NCI-H2227 treated with DMSO at 0.1 percent for 48 hours (cell line): Measurements from ENCODE around the gene PGS1.
"Not testable (repeated sequence)": the region's sequence is repeated elsewhere in the genome, so short reads cannot be mapped to it uniquely, and the experiment has no call there.

Experiments
- DNase-seq: peaks from one replicate; lab custom pipeline; 2025; lab: John Stamatoyannopoulos, UW

Gene PGS1

GRCh38 chr17:78448356-78448993 is 70.0 kb downstream of the PGS1 start:
- DNase-seq = no peak

GRCh38 chr17:78449983-78450595 is 71.6 kb downstream of the PGS1 start:
- DNase-seq = no peak

DNA sequence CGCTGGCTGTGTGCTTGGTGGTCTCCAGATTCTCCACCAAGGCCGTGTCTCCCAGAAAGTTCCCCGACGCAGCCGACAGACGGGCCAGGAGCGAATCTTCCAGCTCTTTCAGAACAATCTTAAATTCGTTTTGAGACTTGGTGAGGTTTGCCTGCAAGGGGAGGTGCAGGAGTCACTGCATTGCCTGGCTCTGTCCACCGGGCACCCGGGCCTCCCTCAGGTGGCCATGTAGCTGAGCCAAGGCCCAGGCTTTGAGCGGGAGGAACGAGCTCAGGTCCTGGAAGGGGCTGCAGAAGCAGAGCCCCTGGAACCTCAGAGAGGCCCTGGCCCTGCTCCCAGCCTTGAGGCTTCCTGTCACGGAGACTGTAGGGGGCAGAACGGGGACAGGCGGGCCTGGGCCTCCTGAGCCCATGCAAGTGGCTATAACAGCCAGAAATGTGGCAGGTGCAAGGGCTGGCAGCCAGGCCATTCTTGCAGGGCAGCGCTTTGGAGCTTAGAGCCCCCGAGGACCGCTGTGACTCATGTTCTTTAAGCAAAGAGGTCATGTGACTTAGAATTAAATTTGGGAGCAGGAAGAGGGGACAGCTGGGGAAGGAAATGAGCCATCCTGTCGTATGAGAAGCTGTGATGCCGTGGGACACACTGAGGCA is 72.4 kb downstream of the PGS1 start:
- DNase-seq = no peak

DNA sequence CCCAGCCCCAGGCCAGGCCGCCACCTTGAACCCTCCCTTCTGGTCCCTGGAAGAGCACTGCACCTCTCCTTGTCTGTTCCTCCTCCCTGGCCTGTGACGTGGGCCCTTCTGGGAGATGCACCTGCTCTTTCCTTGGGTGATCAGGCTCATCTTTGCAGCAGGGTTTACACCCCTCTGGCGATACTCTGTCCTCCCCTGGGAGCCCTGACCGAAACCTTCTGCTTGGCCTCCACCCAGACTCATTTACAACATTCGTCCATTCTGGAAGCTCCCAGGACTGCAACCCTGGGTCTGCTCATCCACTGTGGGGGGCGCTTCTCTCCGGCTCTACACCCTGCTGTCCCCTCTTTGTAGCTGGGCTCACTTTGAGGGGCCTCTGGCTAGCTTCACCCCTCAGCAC is 73.3 kb downstream of the PGS1 start:
- DNase-seq = no peak

- DNase-seq = no peak
Measured at GRCh38 chr17:78454346-78454745, 75.9 kb downstream of the PGS1 start.

DNA sequence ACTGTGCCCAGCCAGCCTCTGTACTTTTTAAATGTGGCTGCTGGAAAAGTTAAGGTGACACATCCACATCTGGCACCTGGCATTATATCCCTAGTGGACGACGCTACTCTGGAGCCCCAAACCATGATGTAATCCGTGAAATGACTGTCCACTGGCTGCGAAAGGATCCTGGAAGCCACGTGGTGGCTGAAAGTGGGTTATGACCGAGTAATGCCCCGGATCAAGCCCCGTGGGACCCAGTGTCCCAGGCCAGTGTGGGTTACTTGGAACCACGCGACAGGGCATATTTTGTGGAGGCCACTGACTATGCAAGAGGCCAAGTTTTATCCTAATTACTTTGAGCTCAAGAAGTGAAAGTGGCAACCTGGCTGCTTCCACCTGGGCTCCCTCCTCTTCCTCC is 79.6 kb downstream of the PGS1 start:
- no peak for DNase-seq

DNA sequence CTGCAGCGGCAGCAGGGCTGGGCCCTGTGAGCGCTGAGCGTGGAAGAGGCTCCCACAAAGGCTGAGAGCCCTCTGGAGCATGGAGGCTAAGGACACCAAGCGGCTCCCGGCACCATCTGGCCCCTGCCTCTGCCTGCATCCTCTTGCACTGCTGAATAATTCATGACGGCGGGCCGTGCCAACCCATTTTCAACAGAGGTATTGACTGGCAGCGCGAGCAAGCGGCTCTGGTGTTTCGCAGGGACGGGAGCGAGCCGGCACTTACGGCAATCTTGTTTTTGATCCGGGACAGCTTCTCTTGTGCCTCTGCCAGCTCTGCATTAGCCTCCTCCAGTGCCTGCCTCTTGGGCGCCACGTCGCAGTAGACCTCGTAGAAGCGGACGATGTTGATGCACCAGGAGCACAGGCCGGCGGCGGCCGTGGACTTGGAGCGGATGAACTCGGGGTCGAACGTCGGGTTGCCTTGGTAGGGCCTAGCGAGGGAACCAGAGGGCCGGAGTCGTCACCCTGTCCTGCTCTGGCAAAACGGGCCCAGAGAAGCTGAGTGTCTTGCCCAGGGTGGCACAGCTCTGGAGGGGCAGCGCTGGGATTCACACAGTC is 80.4 kb downstream of the PGS1 start:
- no peak for DNase-seq

GRCh38 chr17:78459696-78460095 is 81.2 kb downstream of the PGS1 start:
- DNase-seq = no peak

- DNase-seq = no peak
Measured at GRCh38 chr17:78460176-78460675, 81.8 kb downstream of the PGS1 start.

DNA sequence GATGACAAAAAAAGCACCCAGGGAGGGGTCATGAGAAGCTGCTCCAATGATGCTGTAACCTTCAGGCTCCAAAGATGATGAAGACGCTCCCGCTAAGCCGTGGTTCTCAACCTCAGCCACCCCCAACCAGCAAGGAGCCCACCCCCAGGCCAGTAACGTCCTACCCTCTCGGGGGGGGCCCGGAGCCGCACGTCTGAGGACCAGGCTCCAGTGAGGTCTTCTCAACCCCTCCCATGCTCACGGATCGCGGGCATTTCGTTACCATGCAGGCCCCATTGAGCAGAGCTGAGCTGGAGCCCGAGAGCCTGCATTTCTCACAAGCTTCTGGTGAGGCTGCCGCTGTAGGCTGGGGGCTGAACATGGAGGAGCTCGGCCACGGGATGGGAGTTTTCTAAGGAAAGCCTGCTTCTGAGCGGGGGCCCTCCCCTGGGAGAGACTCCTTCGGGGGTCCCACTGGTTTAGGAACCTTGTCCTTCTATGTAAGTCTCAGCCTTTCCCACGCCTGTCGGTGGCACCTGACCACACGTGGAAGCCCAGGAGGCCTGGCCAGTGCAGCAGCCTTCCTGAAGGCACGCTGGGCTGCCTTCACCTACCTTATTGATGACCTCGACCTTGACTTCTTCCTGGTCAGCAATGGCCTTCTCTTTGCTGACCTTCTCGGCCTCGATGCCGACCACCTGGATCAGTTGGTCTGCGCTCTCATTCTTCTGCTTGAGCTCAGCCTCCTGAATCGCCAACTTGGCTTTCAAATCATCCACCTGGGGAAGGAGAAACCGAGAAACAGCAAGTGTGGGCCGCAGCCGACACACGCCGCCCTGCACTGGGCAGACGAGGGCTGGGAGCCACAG is 82.7 kb downstream of the PGS1 start:
- no peak for DNase-seq

- no peak for DNase-seq
Measured at GRCh38 chr17:78461799-78462053, 83.3 kb downstream of the PGS1 start.

- no peak for DNase-seq
Measured at GRCh38 chr17:78462148-78462547, 83.7 kb downstream of the PGS1 start.

- not testable (repeated sequence) for DNase-seq
Measured at GRCh38 chr17:78466109-78466785, 87.8 kb downstream of the PGS1 start.

DNA sequence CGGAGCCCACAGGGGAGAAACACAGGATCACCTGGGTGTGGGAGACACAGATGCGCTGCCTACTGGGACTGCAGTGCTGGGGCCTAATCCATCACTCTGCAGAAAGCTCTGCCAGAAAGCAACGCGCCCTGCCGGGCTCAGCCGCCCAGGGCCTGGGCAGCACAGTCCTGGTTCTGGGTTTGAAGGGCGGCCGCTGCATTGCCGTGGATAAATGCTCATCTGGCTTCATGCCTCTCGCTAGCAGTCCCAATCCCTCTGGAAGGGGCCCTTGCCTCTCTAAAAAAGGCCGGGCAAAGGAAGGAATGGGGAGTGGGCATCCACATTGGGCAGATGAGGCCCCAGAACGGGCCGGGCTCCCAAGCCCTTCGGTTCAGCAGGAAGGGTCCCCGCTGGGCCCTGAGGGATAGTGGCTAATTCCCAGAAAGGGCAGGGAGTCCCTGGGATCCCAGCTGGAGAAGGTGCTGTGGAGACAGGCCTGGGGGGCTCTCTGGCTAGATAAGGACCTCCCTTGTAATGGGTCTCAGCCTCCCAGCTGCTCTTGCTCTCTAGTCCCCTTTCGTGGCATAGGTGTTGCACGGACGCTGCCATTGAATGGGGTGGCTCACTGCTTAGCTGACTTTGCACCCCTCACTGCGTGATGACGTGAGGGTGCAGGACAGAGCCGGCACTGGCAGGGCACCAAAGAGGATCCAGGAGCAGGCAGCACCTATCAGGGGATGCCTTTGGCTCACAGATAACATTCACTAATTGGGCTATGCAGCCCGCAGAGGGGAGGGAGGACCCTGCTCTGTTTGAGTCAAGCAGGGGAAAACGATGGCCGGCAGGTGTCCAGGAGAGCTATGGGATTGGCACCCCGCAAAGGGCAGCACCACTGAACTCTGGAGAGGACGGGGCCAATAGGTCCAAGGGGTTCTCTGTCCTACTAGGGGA is 88.6 kb downstream of the PGS1 start:
- DNase-seq = no peak

DNA sequence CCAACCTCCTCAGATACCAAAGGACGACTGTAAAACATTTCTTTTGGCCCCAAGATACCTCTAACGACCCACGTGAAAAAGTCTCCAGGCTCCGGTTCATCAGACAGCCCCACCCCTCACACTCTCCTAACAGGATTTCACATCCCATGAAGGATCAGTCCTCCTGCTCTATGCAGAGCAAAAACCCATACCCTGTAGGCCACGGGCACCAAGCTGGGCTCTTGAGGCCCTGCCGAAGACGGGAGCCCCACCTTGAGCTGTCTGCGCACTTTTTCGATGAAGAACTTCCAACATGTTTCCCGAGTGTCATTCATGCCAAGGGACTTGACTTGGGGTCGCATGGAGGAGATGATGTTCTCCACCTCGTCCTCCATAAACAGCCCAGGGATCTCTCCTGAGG is 89.9 kb downstream of the PGS1 start:
- DNase-seq = no peak

GRCh38 chr17:78469443-78469842 is 91.0 kb downstream of the PGS1 start:
- DNase-seq = no peak

DNA sequence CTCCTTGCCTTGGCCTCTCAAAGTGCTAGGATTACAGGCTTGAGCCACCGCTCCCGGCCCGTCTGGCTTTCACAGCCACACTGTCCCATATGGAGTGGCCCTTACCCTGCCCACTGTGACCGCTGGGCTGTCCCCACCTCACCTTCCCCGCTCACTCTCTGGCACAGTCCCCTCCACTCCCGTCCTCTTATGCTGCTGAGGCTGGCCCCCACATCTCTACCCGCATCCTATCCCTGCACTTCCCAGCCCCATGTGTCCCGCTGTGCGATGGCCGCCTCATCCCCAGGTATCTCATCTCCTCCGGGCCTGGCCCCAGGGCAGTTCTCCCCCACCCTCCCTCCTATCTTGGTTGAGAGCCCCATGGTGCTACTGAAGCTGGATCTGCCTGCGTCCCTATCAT is 93.2 kb downstream of the PGS1 start:
- DNase-seq = no peak

DNA sequence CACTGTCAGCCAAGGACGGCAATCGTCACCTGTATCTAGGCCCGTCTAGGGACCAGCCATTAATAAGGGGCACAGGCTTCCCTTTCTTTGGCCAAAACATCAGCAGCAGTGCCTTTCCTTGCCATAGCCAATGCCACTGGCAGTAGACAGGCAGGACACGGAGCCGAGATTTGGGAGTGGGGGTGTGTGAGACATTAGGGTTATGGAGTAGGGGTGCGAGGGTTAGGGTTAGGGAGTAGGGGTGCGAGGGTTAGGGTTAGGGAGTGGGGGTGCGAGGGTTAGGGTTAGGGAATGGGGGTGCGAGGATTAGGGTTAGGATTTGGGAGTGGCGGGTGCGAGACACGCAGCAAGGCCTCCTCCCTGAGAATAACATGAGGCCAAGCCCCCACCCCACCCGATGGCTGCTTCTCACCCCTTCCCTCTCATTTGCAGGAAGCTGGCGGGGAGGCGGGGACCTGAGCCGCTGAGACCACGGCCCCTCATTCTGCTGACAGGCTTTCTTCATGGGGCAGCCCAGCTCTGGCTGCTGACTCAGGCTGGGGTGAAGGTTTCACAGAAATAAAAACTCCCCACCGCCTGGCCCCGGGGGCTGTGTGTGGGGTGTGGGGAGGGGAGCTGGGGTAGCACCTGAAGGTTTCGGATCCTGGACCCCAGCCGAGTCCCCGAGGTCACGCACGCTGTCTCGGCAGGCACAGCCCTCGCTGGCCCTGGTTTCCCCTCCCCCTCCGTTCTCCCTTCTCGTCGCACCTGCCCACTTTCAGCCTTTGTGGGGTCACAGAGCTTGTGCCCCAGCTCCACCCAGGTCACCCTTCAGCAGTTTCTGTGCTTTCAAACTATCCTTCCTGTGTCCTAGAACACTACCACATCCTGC is 93.8 kb downstream of the PGS1 start:
- no peak for DNase-seq

GRCh38 chr17:78473951-78474613 is 95.6 kb downstream of the PGS1 start:
- DNase-seq = no peak
